Astrocyte (in vitro differentiated cells and primary cell): Measurements from ENCODE around the gene AP3S1.

Experiments
- CTCF ChIP-seq: IDR thresholded peaks from 2 replicates; pipeline ENCODE4 v1.5.1; 2011; ENCODE audit warnings: low read depth, mild to moderate bottlenecking, inconsistent platforms, low read length, moderate library complexity; ENCODE audit not compliant: insufficient read depth
- EZH2 ChIP-seq: IDR thresholded peaks from 2 replicates; pipeline ENCODE4 v1.6.1; 2012; ENCODE audit warnings: mild to moderate bottlenecking, low read length, inconsistent platforms; ENCODE audit not compliant: insufficient read depth

GRCh38 chr5:115936031-115936430 is 94.3 kb downstream of the AP3S1 start:
- TF ChIP-seq EZH2 (no peak), CTCF (no peak)
